Neural progenitor cell (in vitro differentiated cells): ENCODE results near the gene ZBTB7B.

Experiments
- EZH2 ChIP-seq: fragments of 200-600 bp; sonication (generic); IDR thresholded peaks from 2 replicates; pipeline ENCODE4 v1.6.1; 2017; ENCODE audit warnings: antibody characterized with exemption, mild to moderate bottlenecking, moderate library complexity
- EZH2phosphoT487 ChIP-seq: fragments of 200-600 bp; sonication (generic); IDR thresholded peaks from 2 replicates; pipeline ENCODE4 v1.6.1; 2017; ENCODE audit warnings: antibody characterized with exemption
- TF ChIP-seq, protein P1 (sequence below): fragments of 200-600 bp; sonication (generic); IDR thresholded peaks from 2 replicates; pipeline ENCODE4 v1.5.1; 2017; ENCODE audit warnings: antibody characterized with exemption, mild to moderate bottlenecking

DNA sequence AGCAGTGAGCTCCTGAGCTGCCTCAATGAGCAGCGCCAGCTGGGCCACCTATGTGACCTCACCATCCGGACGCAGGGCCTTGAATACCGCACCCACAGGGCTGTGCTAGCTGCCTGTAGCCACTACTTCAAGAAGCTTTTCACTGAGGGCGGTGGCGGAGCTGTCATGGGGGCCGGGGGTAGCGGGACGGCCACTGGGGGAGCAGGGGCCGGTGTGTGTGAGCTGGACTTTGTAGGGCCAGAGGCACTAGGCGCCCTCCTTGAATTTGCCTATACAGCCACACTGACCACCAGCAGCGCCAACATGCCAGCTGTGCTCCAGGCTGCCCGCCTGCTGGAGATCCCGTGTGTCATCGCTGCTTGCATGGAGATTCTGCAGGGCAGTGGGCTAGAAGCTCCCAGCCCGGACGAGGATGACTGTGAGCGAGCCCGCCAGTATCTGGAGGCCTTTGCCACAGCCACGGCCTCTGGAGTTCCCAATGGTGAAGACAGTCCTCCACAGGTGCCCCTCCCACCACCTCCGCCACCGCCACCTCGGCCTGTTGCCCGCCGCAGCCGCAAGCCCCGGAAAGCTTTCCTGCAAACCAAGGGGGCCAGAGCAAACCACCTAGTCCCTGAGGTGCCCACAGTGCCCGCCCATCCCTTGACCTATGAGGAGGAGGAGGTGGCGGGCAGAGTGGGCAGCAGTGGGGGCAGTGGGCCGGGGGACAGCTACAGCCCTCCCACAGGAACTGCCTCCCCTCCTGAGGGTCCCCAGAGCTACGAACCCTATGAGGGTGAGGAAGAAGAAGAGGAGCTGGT lies 12.3 kb downstream of the ZBTB7B start:
- TF ChIP-seq, protein P1, sequence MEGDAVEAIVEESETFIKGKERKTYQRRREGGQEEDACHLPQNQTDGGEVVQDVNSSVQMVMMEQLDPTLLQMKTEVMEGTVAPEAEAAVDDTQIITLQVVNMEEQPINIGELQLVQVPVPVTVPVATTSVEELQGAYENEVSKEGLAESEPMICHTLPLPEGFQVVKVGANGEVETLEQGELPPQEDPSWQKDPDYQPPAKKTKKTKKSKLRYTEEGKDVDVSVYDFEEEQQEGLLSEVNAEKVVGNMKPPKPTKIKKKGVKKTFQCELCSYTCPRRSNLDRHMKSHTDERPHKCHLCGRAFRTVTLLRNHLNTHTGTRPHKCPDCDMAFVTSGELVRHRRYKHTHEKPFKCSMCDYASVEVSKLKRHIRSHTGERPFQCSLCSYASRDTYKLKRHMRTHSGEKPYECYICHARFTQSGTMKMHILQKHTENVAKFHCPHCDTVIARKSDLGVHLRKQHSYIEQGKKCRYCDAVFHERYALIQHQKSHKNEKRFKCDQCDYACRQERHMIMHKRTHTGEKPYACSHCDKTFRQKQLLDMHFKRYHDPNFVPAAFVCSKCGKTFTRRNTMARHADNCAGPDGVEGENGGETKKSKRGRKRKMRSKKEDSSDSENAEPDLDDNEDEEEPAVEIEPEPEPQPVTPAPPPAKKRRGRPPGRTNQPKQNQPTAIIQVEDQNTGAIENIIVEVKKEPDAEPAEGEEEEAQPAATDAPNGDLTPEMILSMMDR, result no peak
- no peak for TF ChIP-seq EZH2phosphoT487
- TF ChIP-seq EZH2, result no peak
